ENCODE measurements around the gene ISCU.

- TF ChIP-seq SUZ12 (IDR thresholded peaks at IDR 0.05; ENCODE audit: extremely low read depth, insufficient read depth, insufficient read length), result no peak
- TF ChIP-seq ZNF274 (IDR thresholded peaks at IDR 0.05; ENCODE audit: low read depth, low read length), result no peak
Measured at GRCh38 chr12:108561852-108562347, 496 bp upstream of the ISCU start.

All from NT2/D1 (cell line).